ENCODE results near the gene MSS51. TPM values are rescaled to one million over a fixed set of nuclear protein-coding genes. Genes with fewer than 3 reads are reported as not detected.
A peak's percentile ranks its signal among the peaks of the same experiment; 100 is the strongest.

The MSS51 gene
- total RNA-seq, 4 donors from 2014 or later, result 1.4 to 2.4 (median 2.0) TPM

DNA sequence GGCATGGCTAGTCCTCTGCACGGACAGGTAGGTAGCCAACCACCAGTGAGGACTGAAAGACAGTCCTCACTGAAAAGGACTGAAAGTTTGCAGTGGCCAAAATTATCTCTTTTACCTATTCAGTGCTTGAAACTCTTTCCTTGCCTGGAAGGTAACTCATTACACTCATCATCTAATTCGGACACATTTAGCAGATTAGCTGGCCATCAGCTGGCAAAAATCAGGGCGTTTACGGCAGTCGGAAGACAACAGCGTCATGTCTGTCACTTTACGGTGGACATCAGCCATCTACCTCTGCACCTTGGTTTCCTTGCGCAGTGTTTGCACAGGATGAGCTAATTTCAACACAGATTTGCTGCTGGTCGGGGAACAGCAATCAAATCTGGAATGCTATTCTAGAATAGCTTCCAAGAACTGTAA lies 20.2 kb downstream of the MSS51 start:
- Histone ChIP-seq H3K9me3 (no peaks in the 10 kb centered on the region), H3K27ac (peak overlapping the region; percentile 93 to 98 (median 96)), H3K27me3 (no peaks in the 10 kb centered on the region), H3K36me3 (no peaks in the 10 kb centered on the region), H3K4me1 (peaks cover 5 to 44% (median 17%) of the 10 kb centered on the region in 4 donors), H3K4me3 (peak overlapping the region; percentile 64 to 89 (median 80))
- intact Hi-C loops (cut with DNase I; ENCODE audit: low total_unique reads), result no loop called here
- TF ChIP-seq, protein P1, sequence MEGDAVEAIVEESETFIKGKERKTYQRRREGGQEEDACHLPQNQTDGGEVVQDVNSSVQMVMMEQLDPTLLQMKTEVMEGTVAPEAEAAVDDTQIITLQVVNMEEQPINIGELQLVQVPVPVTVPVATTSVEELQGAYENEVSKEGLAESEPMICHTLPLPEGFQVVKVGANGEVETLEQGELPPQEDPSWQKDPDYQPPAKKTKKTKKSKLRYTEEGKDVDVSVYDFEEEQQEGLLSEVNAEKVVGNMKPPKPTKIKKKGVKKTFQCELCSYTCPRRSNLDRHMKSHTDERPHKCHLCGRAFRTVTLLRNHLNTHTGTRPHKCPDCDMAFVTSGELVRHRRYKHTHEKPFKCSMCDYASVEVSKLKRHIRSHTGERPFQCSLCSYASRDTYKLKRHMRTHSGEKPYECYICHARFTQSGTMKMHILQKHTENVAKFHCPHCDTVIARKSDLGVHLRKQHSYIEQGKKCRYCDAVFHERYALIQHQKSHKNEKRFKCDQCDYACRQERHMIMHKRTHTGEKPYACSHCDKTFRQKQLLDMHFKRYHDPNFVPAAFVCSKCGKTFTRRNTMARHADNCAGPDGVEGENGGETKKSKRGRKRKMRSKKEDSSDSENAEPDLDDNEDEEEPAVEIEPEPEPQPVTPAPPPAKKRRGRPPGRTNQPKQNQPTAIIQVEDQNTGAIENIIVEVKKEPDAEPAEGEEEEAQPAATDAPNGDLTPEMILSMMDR (IDR thresholded peaks at IDR 0.05), result no peak
- no peak for TF ChIP-seq POLR2A (IDR thresholded peaks at IDR 0.05)
- no peak for TF ChIP-seq EP300 (IDR thresholded peaks at IDR 0.05; ENCODE audit: low read depth)
- TF ChIP-seq POLR2AphosphoS5 (IDR thresholded peaks at IDR 0.05), result peak in 2 of 3 donors; percentile 53 to 67
- in situ Hi-C loops (cut with MboI; ENCODE audit: low pct_ligation_motif_present in 1 of 4, low pct_unique_long_range_greater_than_20kb in 1 of 4, low sequenced_read_pairs in 3 of 4), result no loop called here
- WGBS, 2 donors (ENCODE audit: low coverage in 1 of 2), result 0 to 3% methylated on average over 3 to 9 of the region's 9 CpGs
- peak; percentile 67 for DNase-seq

DNA sequence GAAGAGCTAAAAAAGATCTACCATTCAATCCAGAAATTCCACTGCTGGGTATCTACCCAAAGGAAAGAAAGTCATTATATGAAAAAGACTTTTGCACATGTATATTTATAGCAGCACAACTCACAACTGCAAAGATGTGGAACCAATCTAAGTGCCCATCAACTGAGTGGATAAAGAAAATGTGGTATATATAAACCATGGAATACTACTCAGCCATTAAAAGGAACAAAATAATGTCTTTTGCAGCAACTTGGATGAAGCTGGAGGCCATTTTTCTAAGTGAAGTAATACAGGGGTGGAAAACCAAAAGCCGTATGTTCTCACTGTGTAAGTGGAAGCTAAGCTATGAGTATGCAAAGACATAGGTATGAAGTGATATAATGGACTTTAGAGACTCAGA lies 22.5 kb downstream of the MSS51 start:
- Histone ChIP-seq H3K27ac (no peak overlapping the region), H3K36me3 (no peaks in the 10 kb centered on the region), H3K9me3 (no peaks in the 10 kb centered on the region), H3K4me3 (no peak overlapping the region), H3K27me3 (no peaks in the 10 kb centered on the region), H3K4me1 (peaks cover 5 to 44% (median 17%) of the 10 kb centered on the region in 4 donors)
- WGBS, 2 donors (ENCODE audit: low coverage in 1 of 2), result 90 to 100% methylated on average over 1 of the region's 1 CpG
- TF ChIP-seq POLR2AphosphoS5 (IDR thresholded peaks at IDR 0.05) (no peak), POLR2A (IDR thresholded peaks at IDR 0.05) (no peak), EP300 (IDR thresholded peaks at IDR 0.05; ENCODE audit: low read depth) (no peak)
- TF ChIP-seq, protein P1 (IDR thresholded peaks at IDR 0.05), result no peak
- in situ Hi-C loops (cut with MboI; ENCODE audit: low pct_ligation_motif_present in 1 of 4, low pct_unique_long_range_greater_than_20kb in 1 of 4, low sequenced_read_pairs in 3 of 4), result no loop called here
- DNase-seq, result no peak
- intact Hi-C loops (cut with DNase I; ENCODE audit: low total_unique reads), result no loop called here

DNA sequence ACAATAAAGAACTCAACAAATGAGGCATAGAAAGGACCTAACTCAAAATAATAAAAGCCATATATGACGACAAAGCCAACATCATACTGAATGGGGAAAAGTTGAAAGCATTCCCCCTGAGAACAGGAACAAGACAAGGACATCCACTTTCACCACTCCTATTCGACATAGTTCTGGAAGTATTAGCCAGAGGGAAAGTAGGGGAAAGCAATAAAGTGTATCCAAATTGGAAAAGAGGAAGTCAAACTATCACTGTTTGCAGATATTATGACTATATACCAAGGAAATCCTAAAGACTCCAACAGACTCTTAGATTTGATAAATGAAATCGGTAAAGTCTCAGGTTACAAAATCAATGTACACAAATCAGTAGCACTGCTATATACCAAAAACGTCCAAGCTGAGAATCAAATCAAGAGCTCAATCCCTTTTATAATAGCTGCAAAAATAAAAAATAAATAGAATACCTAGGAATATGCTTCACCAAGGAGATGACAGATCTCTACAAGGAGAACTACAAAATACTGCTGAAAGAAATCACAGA lies 24.3 kb downstream of the MSS51 start:
- 74 to 81% methylated on average over 4 of the region's 4 CpGs for WGBS, 2 donors (ENCODE audit: low coverage in 1 of 2)
- in situ Hi-C loops (cut with MboI; ENCODE audit: low pct_ligation_motif_present in 1 of 4, low pct_unique_long_range_greater_than_20kb in 1 of 4, low sequenced_read_pairs in 3 of 4), result no loop called here

DNA sequence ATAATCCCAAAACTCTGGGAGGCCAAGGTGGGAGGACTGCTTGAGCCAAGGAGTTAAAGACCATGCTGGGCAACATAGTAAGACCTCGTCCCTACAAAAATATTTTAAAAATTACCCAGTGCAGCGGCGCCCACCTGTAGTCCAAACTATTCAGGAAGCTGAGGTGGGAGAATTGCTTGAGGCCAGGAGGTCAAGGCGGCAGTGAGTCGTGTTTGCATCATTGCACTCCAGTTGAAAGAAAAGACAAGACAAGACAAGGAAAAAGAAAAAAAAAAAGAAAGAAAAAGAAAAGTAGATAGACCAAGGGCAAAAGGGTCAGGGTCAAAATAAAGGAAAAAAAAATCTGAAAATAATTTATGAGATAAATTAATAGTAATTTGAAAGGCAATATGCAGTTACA lies 25.3 kb downstream of the MSS51 start:
- no peak for TF ChIP-seq EP300 (IDR thresholded peaks at IDR 0.05; ENCODE audit: low read depth)
- TF ChIP-seq, protein P1 (IDR thresholded peaks at IDR 0.05), result no peak
- no peak for TF ChIP-seq POLR2A (IDR thresholded peaks at IDR 0.05)
- no peak for TF ChIP-seq POLR2AphosphoS5 (IDR thresholded peaks at IDR 0.05)
- no peak for DNase-seq
- H3K27me3 ChIP-seq, result no peaks in the 10 kb centered on the region
- H3K4me1 ChIP-seq, result peaks cover 5 to 39% (median 11%) of the 10 kb centered on the region in 4 donors
- WGBS, 2 donors (ENCODE audit: low coverage in 1 of 2), result 88 to 96% methylated on average over 5 of the region's 5 CpGs
- H3K36me3 ChIP-seq, result no peaks in the 10 kb centered on the region
- no peak overlapping the region for H3K4me3 ChIP-seq
- in situ Hi-C loops (cut with MboI; ENCODE audit: low pct_ligation_motif_present in 1 of 4, low pct_unique_long_range_greater_than_20kb in 1 of 4, low sequenced_read_pairs in 3 of 4) (no loop called here), intact Hi-C loops (cut with DNase I; ENCODE audit: low total_unique reads) (no loop called here)
- H3K27ac ChIP-seq, result no peak overlapping the region
- H3K9me3 ChIP-seq, result no peaks in the 10 kb centered on the region

More for the DNA sequence above, 24.3 kb downstream of the MSS51 start:
- Histone ChIP-seq H3K27ac (no peak overlapping the region), H3K9me3 (no peaks in the 10 kb centered on the region), H3K4me1 (peaks cover 5 to 35% (median 11%) of the 10 kb centered on the region in 4 donors), H3K27me3 (no peaks in the 10 kb centered on the region), H3K4me3 (no peak overlapping the region), H3K36me3 (no peaks in the 10 kb centered on the region)
- intact Hi-C loops (cut with DNase I; ENCODE audit: low total_unique reads), result no loop called here
- TF ChIP-seq EP300 (IDR thresholded peaks at IDR 0.05; ENCODE audit: low read depth) (no peak), POLR2A (IDR thresholded peaks at IDR 0.05) (no peak), POLR2AphosphoS5 (IDR thresholded peaks at IDR 0.05) (no peak)
- TF ChIP-seq, protein P1 (IDR thresholded peaks at IDR 0.05), result no peak
- no peak for DNase-seq

All from transverse colon (tissue), 4 donors.